Measurements from ENCODE around the gene ZSWIM5.
"Not testable (repeated sequence)": the region's sequence is repeated elsewhere in the genome, so short reads cannot be mapped to it uniquely, and the experiment has no call there.

The ZSWIM5 gene

GRCh38 chr1:45106864-45107263, 99.5 kb downstream of the ZSWIM5 start:
- H3K36me3 Mint-ChIP-seq (ENCODE audit: low read depth); H3K27ac Mint-ChIP-seq; H3K9me3 Mint-ChIP-seq; intact Hi-C loops (cut with micrococcal nuclease); H3K27me3 Mint-ChIP-seq; H3K4me3 Mint-ChIP-seq; H3K4me1 Mint-ChIP-seq (ENCODE audit: low read depth): not testable (repeated sequence)

- H3K36me3 Mint-ChIP-seq (ENCODE audit: low read depth); H3K4me1 Mint-ChIP-seq (ENCODE audit: low read depth); H3K9me3 Mint-ChIP-seq; intact Hi-C loops (cut with micrococcal nuclease); H3K4me3 Mint-ChIP-seq; H3K27ac Mint-ChIP-seq; H3K27me3 Mint-ChIP-seq: not testable (repeated sequence)
Observed at GRCh38 chr1:45106156-45106545, 100.3 kb downstream of the ZSWIM5 start.

GRCh38 chr1:45105486-45106155, 100.8 kb downstream of the ZSWIM5 start:
- H3K27ac Mint-ChIP-seq; H3K36me3 Mint-ChIP-seq (ENCODE audit: low read depth); H3K9me3 Mint-ChIP-seq; H3K4me1 Mint-ChIP-seq (ENCODE audit: low read depth); H3K4me3 Mint-ChIP-seq; H3K27me3 Mint-ChIP-seq; intact Hi-C loops (cut with micrococcal nuclease): not testable (repeated sequence)

- intact Hi-C loops (cut with micrococcal nuclease), result no loop called here
- no peaks in the 10 kb centered on the region for H3K36me3 Mint-ChIP-seq (ENCODE audit: low read depth)
- H3K4me3 Mint-ChIP-seq, result no peak overlapping the region
- no peaks in the 10 kb centered on the region for H3K9me3 Mint-ChIP-seq
- H3K27ac Mint-ChIP-seq, result no peak overlapping the region
- no peaks in the 10 kb centered on the region for H3K4me1 Mint-ChIP-seq (ENCODE audit: low read depth)
- no peaks in the 10 kb centered on the region for H3K27me3 Mint-ChIP-seq
Observed at GRCh38 chr1:45103534-45103933, 102.9 kb downstream of the ZSWIM5 start.

- H3K27ac Mint-ChIP-seq, result no peak overlapping the region
- H3K36me3 Mint-ChIP-seq (ENCODE audit: low read depth), result no peaks in the 10 kb centered on the region
- H3K27me3 Mint-ChIP-seq, result no peaks in the 10 kb centered on the region
- H3K9me3 Mint-ChIP-seq, result no peaks in the 10 kb centered on the region
- no peak overlapping the region for H3K4me3 Mint-ChIP-seq
- intact Hi-C loops (cut with micrococcal nuclease), result no loop called here
- H3K4me1 Mint-ChIP-seq (ENCODE audit: low read depth), result no peaks in the 10 kb centered on the region
Observed at GRCh38 chr1:45101947-45102346, 104.5 kb downstream of the ZSWIM5 start.

GRCh38 chr1:45101528-45101927, 104.9 kb downstream of the ZSWIM5 start:
- intact Hi-C loops (cut with micrococcal nuclease), result not testable (repeated sequence)

GRCh38 chr1:45097944-45098343, 108.5 kb downstream of the ZSWIM5 start:
- H3K4me3 Mint-ChIP-seq, result no peak overlapping the region
- no peaks in the 10 kb centered on the region for H3K27me3 Mint-ChIP-seq
- no peaks in the 10 kb centered on the region for H3K36me3 Mint-ChIP-seq (ENCODE audit: low read depth)
- no peaks in the 10 kb centered on the region for H3K9me3 Mint-ChIP-seq
- H3K4me1 Mint-ChIP-seq (ENCODE audit: low read depth), result no peaks in the 10 kb centered on the region
- H3K27ac Mint-ChIP-seq, result no peak overlapping the region
- intact Hi-C loops (cut with micrococcal nuclease), result no loop called here

More at GRCh38 chr1:45101528-45101927, 104.9 kb downstream of the ZSWIM5 start:
- H3K9me3 Mint-ChIP-seq; H3K27ac Mint-ChIP-seq; H3K36me3 Mint-ChIP-seq (ENCODE audit: low read depth); H3K27me3 Mint-ChIP-seq; H3K4me3 Mint-ChIP-seq; H3K4me1 Mint-ChIP-seq (ENCODE audit: low read depth): not testable (repeated sequence)

- H3K36me3 Mint-ChIP-seq (ENCODE audit: low read depth), result no peaks in the 10 kb centered on the region
- H3K27ac Mint-ChIP-seq, result no peak overlapping the region
- no peak overlapping the region for H3K4me3 Mint-ChIP-seq
- H3K4me1 Mint-ChIP-seq (ENCODE audit: low read depth), result no peaks in the 10 kb centered on the region
- H3K9me3 Mint-ChIP-seq, result no peaks in the 10 kb centered on the region
- intact Hi-C loops (cut with micrococcal nuclease), result no loop called here
- no peaks in the 10 kb centered on the region for H3K27me3 Mint-ChIP-seq
Observed at GRCh38 chr1:45097079-45097478, 109.3 kb downstream of the ZSWIM5 start.

- H3K4me3 Mint-ChIP-seq, result no peak overlapping the region
- H3K9me3 Mint-ChIP-seq, result no peaks in the 10 kb centered on the region
Observed at GRCh38 chr1:45095450-45095849, 111.0 kb downstream of the ZSWIM5 start.

GRCh38 chr1:45094371-45094770, 112.0 kb downstream of the ZSWIM5 start:
- H3K4me1 Mint-ChIP-seq (ENCODE audit: low read depth); intact Hi-C loops (cut with micrococcal nuclease); H3K4me3 Mint-ChIP-seq; H3K36me3 Mint-ChIP-seq (ENCODE audit: low read depth); H3K27ac Mint-ChIP-seq; H3K9me3 Mint-ChIP-seq; H3K27me3 Mint-ChIP-seq: not testable (repeated sequence)

More at GRCh38 chr1:45095450-45095849, 111.0 kb downstream of the ZSWIM5 start:
- no peak overlapping the region for H3K27ac Mint-ChIP-seq
- H3K27me3 Mint-ChIP-seq, result no peaks in the 10 kb centered on the region
- H3K36me3 Mint-ChIP-seq (ENCODE audit: low read depth), result no peaks in the 10 kb centered on the region
- no peaks in the 10 kb centered on the region for H3K4me1 Mint-ChIP-seq (ENCODE audit: low read depth)
- intact Hi-C loops (cut with micrococcal nuclease), result no loop called here

- H3K9me3 Mint-ChIP-seq, result no peaks in the 10 kb centered on the region
- H3K27me3 Mint-ChIP-seq, result no peaks in the 10 kb centered on the region
- no peak overlapping the region for H3K27ac Mint-ChIP-seq
- no peak overlapping the region for H3K4me3 Mint-ChIP-seq
- no peaks in the 10 kb centered on the region for H3K4me1 Mint-ChIP-seq (ENCODE audit: low read depth)
- intact Hi-C loops (cut with micrococcal nuclease), result no loop called here
- H3K36me3 Mint-ChIP-seq (ENCODE audit: low read depth), result no peaks in the 10 kb centered on the region
Observed at GRCh38 chr1:45093334-45093733, 113.1 kb downstream of the ZSWIM5 start.

GRCh38 chr1:45089711-45090110, 116.7 kb downstream of the ZSWIM5 start:
- Mint-ChIP-seq H3K9me3 (no peaks in the 10 kb centered on the region), H3K4me1 (ENCODE audit: low read depth) (no peaks in the 10 kb centered on the region), H3K4me3 (no peak overlapping the region), H3K36me3 (ENCODE audit: low read depth) (no peaks in the 10 kb centered on the region), H3K27me3 (no peaks in the 10 kb centered on the region), H3K27ac (no peak overlapping the region)
- intact Hi-C loops (cut with micrococcal nuclease), result no loop called here

- Mint-ChIP-seq H3K36me3 (ENCODE audit: low read depth) (no peaks in the 10 kb centered on the region), H3K9me3 (no peaks in the 10 kb centered on the region), H3K4me1 (ENCODE audit: low read depth) (no peaks in the 10 kb centered on the region), H3K27ac (no peak overlapping the region), H3K4me3 (no peak overlapping the region), H3K27me3 (no peaks in the 10 kb centered on the region)
- intact Hi-C loops (cut with micrococcal nuclease), result no loop called here
Observed at GRCh38 chr1:45084562-45084961, 121.8 kb downstream of the ZSWIM5 start.

GRCh38 chr1:45079533-45079932, 126.9 kb downstream of the ZSWIM5 start:
- Mint-ChIP-seq H3K27ac (no peak overlapping the region), H3K9me3 (peaks cover 14% of the 10 kb centered on the region), H3K4me1 (ENCODE audit: low read depth) (no peaks in the 10 kb centered on the region), H3K27me3 (no peaks in the 10 kb centered on the region), H3K36me3 (ENCODE audit: low read depth) (no peaks in the 10 kb centered on the region), H3K4me3 (no peak overlapping the region)
- intact Hi-C loops (cut with micrococcal nuclease), result no loop called here

GRCh38 chr1:45076959-45077358, 129.4 kb downstream of the ZSWIM5 start:
- H3K27me3 Mint-ChIP-seq; H3K4me1 Mint-ChIP-seq (ENCODE audit: low read depth); H3K36me3 Mint-ChIP-seq (ENCODE audit: low read depth); H3K27ac Mint-ChIP-seq; H3K4me3 Mint-ChIP-seq; intact Hi-C loops (cut with micrococcal nuclease): not testable (repeated sequence)
- peaks cover 17% of the 10 kb centered on the region for H3K9me3 Mint-ChIP-seq

All from dendritic cell treated with granulocyte-macrophage colony-stimulating factor and Interleukin-4, amounts not matched to agents 40 ng/mL and 50 ng/mL, for 4 days (primary cell).